A673 (cell line): Measurements from ENCODE around the gene LATS2.

Experiments
- EZH2 ChIP-seq: fragments of 200-600 bp; sonication (generic); IDR thresholded peaks from 2 replicates; pipeline ENCODE4 v1.6.1; 2017; ENCODE audit warnings: borderline replicate concordance, low read depth, mild to moderate bottlenecking, mixed read lengths, antibody characterized with exemption, low read length; ENCODE audit not compliant: poor library complexity, severe bottlenecking
- TF ChIP-seq, protein P1 (sequence below): fragments of 300-800, 200-600 bp; sonication (generic); conservative IDR thresholded peaks from 2 replicates; pipeline ENCODE4 v1.5.1; 2017; ENCODE audit warnings: low read depth, mild to moderate bottlenecking, antibody characterized with exemption, low read length, moderate library complexity, mixed read lengths

DNA sequence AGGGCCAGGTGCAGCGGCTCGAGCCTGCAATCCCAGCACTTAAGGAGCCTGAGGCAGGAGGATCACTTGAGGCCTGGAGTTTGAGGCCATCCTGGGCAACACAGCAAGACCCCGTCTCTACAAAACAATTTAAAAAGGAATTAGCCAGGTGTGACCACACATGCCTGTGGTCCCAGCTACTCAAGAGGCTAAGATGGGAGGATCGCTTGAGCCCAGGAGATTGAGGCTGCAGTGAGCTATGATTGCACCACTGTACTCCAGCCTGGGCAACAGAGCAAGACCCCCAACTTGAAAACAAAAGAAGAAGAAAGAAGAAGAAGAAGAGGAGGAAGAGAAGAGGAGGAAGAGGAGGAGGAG lies 47.7 kb downstream of the LATS2 start:
- TF ChIP-seq, protein P1, sequence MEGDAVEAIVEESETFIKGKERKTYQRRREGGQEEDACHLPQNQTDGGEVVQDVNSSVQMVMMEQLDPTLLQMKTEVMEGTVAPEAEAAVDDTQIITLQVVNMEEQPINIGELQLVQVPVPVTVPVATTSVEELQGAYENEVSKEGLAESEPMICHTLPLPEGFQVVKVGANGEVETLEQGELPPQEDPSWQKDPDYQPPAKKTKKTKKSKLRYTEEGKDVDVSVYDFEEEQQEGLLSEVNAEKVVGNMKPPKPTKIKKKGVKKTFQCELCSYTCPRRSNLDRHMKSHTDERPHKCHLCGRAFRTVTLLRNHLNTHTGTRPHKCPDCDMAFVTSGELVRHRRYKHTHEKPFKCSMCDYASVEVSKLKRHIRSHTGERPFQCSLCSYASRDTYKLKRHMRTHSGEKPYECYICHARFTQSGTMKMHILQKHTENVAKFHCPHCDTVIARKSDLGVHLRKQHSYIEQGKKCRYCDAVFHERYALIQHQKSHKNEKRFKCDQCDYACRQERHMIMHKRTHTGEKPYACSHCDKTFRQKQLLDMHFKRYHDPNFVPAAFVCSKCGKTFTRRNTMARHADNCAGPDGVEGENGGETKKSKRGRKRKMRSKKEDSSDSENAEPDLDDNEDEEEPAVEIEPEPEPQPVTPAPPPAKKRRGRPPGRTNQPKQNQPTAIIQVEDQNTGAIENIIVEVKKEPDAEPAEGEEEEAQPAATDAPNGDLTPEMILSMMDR, result no peak
- TF ChIP-seq EZH2, result no peak
